ENCODE results near the gene FAM120A. TPM values are rescaled to one million over a fixed set of nuclear protein-coding genes. Genes with fewer than 3 reads are reported as not detected.

FAM120A gene
- total RNA-seq, 2 donors from 2014 or later, result 38.3 to 46.1 TPM

DNA sequence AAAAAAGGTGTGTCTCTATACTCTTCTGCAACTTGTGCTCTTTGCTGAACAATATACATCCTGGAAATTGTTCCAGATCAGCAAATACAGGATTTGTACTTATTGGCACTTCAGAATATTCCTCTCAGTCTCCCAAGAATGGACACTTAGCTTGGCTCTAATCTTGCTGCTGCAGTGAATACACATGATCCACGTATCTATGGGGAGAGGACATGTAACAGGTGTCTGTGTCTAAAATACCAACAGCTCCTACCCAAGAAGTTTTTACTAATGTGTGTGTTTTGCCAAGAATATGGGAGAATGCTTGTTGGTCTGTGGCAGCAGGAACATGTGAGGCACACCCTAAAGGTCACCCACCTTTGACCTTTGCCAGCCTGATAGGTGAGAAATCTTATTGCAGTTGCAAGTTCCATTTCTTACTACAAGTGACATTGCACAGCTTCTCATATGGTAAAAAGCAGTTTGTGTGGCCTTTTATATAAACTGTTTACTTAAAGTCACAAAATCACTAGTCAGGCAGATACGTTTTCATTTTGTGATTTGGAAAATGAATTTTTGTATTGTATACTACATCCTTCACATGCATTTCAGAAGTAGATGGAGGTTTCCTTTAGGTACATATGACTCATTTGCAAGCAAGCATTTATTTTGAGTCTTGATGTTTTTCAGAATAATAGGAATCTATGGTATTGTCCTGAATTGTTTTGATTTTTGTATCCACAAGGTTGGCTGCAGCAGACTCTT, 160.7 kb downstream of the FAM120A start:
- Mint-ChIP-seq H3K27ac (no peak overlapping the region), H3K36me3 (ENCODE audit: low read depth) (peaks cover 9% of the 10 kb centered on the region), H3K9me3 (peaks cover 20% of the 10 kb centered on the region), H3K27me3 (ENCODE audit: insufficient read depth) (no peaks in the 10 kb centered on the region), H3K4me1 (peaks cover 16% of the 10 kb centered on the region), H3K4me3 (no peak overlapping the region)
- Histone ChIP-seq H3K36me3 (ENCODE audit: control insufficient read depth, insufficient read depth, low read length) (no peaks in the 10 kb centered on the region), H3K9ac (ENCODE audit: extremely low read depth, low read length, poor library complexity, severe bottlenecking) (no peak overlapping the region), H3K27ac (ENCODE audit: low read depth, low read length) (no peak overlapping the region), H3K9me3 (ENCODE audit: control insufficient read depth, low read length) (peaks cover 15% of the 10 kb centered on the region), H3K4me3 (ENCODE audit: low read length) (no peak overlapping the region), H3K27me3 (ENCODE audit: control insufficient read depth, insufficient read depth, low read length, poor library complexity, severe bottlenecking) (no peaks in the 10 kb centered on the region), H3K4me1 (ENCODE audit: control insufficient read depth, insufficient read depth, low read length) (no peaks in the 10 kb centered on the region)
- TF ChIP-seq, protein P1, sequence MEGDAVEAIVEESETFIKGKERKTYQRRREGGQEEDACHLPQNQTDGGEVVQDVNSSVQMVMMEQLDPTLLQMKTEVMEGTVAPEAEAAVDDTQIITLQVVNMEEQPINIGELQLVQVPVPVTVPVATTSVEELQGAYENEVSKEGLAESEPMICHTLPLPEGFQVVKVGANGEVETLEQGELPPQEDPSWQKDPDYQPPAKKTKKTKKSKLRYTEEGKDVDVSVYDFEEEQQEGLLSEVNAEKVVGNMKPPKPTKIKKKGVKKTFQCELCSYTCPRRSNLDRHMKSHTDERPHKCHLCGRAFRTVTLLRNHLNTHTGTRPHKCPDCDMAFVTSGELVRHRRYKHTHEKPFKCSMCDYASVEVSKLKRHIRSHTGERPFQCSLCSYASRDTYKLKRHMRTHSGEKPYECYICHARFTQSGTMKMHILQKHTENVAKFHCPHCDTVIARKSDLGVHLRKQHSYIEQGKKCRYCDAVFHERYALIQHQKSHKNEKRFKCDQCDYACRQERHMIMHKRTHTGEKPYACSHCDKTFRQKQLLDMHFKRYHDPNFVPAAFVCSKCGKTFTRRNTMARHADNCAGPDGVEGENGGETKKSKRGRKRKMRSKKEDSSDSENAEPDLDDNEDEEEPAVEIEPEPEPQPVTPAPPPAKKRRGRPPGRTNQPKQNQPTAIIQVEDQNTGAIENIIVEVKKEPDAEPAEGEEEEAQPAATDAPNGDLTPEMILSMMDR (conservative IDR thresholded peaks at IDR 0.05), result no peak
- 83 to 100% methylated on average over 1 of the region's 2 CpGs for WGBS, 2 experiments (ENCODE audit: insufficient coverage in 1 of 2, insufficient read length in 1 of 2)
- peak; percentile 19 for DNase-seq

DNA sequence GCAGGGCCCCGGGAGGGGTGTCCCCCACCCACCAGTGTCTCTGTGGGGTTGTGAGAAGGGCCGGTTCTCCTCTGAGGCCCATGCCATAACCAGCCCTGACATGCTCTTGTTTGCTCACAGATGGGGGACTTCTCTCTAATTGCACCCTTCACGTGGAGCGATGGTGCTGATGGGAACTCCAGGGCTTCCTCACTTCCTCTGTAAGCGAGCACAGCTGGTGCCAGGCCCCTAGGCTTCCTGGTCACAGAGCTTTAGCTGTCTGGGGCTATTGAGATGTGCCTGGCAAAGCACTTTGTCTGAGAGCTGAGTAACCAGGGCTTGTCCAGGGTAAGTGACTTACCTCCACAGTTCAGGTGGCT, 161.3 kb downstream of the FAM120A start:
- TF ChIP-seq, protein P1 (conservative IDR thresholded peaks at IDR 0.05), result no peak
- WGBS, 2 experiments (ENCODE audit: insufficient coverage in 1 of 2, insufficient read length in 1 of 2), result 79 to 87% methylated on average over 4 to 5 of the region's 5 CpGs
- Mint-ChIP-seq H3K36me3 (ENCODE audit: low read depth) (peaks cover 9% of the 10 kb centered on the region), H3K9me3 (peaks cover 19% of the 10 kb centered on the region), H3K4me1 (peaks cover 19% of the 10 kb centered on the region), H3K4me3 (no peak overlapping the region), H3K27ac (no peak overlapping the region), H3K27me3 (ENCODE audit: insufficient read depth) (no peaks in the 10 kb centered on the region)
- Histone ChIP-seq H3K4me3 (ENCODE audit: low read length) (no peak overlapping the region), H3K36me3 (ENCODE audit: control insufficient read depth, insufficient read depth, low read length) (peaks cover under 1% of the 10 kb centered on the region), H3K4me1 (ENCODE audit: control insufficient read depth, insufficient read depth, low read length) (no peaks in the 10 kb centered on the region), H3K27me3 (ENCODE audit: control insufficient read depth, insufficient read depth, low read length, poor library complexity, severe bottlenecking) (no peaks in the 10 kb centered on the region), H3K27ac (ENCODE audit: low read depth, low read length) (no peak overlapping the region), H3K9me3 (ENCODE audit: control insufficient read depth, low read length) (peaks cover 15% of the 10 kb centered on the region), H3K9ac (ENCODE audit: extremely low read depth, low read length, poor library complexity, severe bottlenecking) (no peak overlapping the region)
- peak; percentile 35 for DNase-seq

DNA sequence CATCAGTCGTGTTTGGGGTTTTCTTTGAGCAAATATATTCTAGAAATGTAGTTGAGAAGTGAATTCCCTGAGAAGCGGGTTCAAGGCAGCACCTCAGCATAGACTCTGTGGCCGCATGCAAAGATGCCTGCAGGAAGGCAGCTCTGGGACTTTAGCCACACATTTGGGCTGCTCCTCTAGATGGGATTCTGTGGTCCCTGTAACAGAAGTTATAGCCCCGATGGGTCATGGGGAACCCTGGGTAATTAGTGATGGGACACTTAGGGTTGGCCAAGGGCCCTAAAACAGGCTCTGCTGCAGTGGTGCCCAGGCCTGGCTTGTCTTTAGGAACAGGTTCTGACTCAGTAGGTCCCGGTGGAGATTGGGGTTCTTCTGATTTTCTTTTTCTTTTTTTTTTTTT, 161.7 kb downstream of the FAM120A start:
- no peaks in the 10 kb centered on the region for H3K27me3 ChIP-seq (ENCODE audit: control insufficient read depth, insufficient read depth, low read length, poor library complexity, severe bottlenecking)
- TF ChIP-seq, protein P1 (conservative IDR thresholded peaks at IDR 0.05), result no peak
- no peak overlapping the region for H3K27ac ChIP-seq (ENCODE audit: low read depth, low read length)
- H3K9me3 ChIP-seq (ENCODE audit: control insufficient read depth, low read length), result peaks cover 15% of the 10 kb centered on the region
- no peak overlapping the region for H3K4me3 ChIP-seq (ENCODE audit: low read length)
- peaks cover 5% of the 10 kb centered on the region for H3K36me3 ChIP-seq (ENCODE audit: control insufficient read depth, insufficient read depth, low read length)
- no peak for DNase-seq
- no peak overlapping the region for H3K4me3 Mint-ChIP-seq
- H3K4me1 ChIP-seq (ENCODE audit: control insufficient read depth, insufficient read depth, low read length), result no peaks in the 10 kb centered on the region
- no peaks in the 10 kb centered on the region for H3K27me3 Mint-ChIP-seq (ENCODE audit: insufficient read depth)
- peaks cover 9% of the 10 kb centered on the region for H3K36me3 Mint-ChIP-seq (ENCODE audit: low read depth)
- H3K27ac Mint-ChIP-seq, result no peak overlapping the region
- no peak overlapping the region for H3K9ac ChIP-seq (ENCODE audit: extremely low read depth, low read length, poor library complexity, severe bottlenecking)
- peaks cover 19% of the 10 kb centered on the region for H3K4me1 Mint-ChIP-seq
- H3K9me3 Mint-ChIP-seq, result peaks cover 19% of the 10 kb centered on the region
- WGBS, 2 experiments (ENCODE audit: insufficient coverage in 1 of 2, insufficient read length in 1 of 2), result 87 to 92% methylated on average over 3 to 5 of the region's 5 CpGs

Measured in endodermal cell (in vitro differentiated cells).